Transverse colon (tissue), 4 donors: ENCODE results near the gene PCF11.

Source experiments
- EP300 ChIP-seq: sonication (generic); formaldehyde crosslinking; IDR thresholded peaks from one replicate; pipeline ENCODE4 v1.6.1; 2017; ENCODE audit warnings: antibody characterized with exemption, low read depth
- POLR2A ChIP-seq: fragments of 450-650 bp; IDR thresholded peaks from one replicate; pipeline ENCODE4 v1.6.1; 2016; ENCODE audit warnings: antibody characterized with exemption, mild to moderate bottlenecking, moderate library complexity
- POLR2AphosphoS5 ChIP-seq, 3 donors: sonication (generic); formaldehyde crosslinking; IDR thresholded peaks; one replicate each; pipeline ENCODE4 v1.6.1; 2016; ENCODE audit warnings: antibody characterized with exemption in 3 of 3
- TF ChIP-seq, protein P1 (sequence below), 5 experiments: fragments of 200-600 bp in 3 of 5; fragments of 450-650 bp in 2 of 5; sonication (generic) in 3 of 5; IDR thresholded peaks; 1 replicate in 2 of 5; 2 replicates in 3 of 5; pipeline ENCODE4 v1.5.1; 2016 to 2017; ENCODE audit warnings: antibody characterized with exemption in 5 of 5, inconsistent platforms in 3 of 5, mild to moderate bottlenecking in 2 of 5, moderate library complexity in 1 of 5

GRCh38 chr11:83195143-83195466 lies 38.2 kb downstream of the PCF11 start:
- TF ChIP-seq, protein P1, sequence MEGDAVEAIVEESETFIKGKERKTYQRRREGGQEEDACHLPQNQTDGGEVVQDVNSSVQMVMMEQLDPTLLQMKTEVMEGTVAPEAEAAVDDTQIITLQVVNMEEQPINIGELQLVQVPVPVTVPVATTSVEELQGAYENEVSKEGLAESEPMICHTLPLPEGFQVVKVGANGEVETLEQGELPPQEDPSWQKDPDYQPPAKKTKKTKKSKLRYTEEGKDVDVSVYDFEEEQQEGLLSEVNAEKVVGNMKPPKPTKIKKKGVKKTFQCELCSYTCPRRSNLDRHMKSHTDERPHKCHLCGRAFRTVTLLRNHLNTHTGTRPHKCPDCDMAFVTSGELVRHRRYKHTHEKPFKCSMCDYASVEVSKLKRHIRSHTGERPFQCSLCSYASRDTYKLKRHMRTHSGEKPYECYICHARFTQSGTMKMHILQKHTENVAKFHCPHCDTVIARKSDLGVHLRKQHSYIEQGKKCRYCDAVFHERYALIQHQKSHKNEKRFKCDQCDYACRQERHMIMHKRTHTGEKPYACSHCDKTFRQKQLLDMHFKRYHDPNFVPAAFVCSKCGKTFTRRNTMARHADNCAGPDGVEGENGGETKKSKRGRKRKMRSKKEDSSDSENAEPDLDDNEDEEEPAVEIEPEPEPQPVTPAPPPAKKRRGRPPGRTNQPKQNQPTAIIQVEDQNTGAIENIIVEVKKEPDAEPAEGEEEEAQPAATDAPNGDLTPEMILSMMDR (IDR thresholded peaks at IDR 0.05), result no peak
- TF ChIP-seq POLR2A (no peak), EP300 (no peak), POLR2AphosphoS5 (IDR thresholded peaks at IDR 0.05) (no peak)
